ENCODE data around the gene CLASRP.

The CLASRP gene

GRCh38 chr19:45063851-45064801 lies 25.3 kb downstream of the CLASRP start:
- DNase-seq, result no peak

GRCh38 chr19:45066921-45067661 lies 28.2 kb downstream of the CLASRP start:
- no peak for DNase-seq

DNA sequence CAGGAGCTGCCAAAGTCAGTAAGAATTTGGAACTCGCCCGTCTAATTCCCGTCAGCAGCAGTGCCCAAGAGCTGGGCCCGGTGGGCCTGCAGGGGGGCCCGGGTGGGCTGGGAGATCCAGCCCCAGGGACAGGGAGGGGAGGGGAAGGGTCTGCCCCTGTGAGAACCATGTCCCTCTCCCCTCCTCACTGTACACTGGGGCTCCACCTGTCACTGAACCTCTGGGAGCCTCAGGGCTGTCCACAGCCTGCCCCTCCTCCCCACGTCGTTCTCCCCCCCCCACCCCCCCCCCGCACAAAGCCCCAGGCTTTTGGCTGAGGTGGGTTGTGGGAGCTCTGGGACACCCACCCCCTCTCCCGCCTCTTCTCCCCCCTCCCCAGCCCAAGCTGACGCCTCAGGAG lies 29.2 kb downstream of the CLASRP start:
- no peak for DNase-seq

GRCh38 chr19:45069056-45069455 lies 30.2 kb downstream of the CLASRP start:
- DNase-seq, result no peak

- DNase-seq, result no peak
Measured at GRCh38 chr19:45070214-45070613, 31.4 kb downstream of the CLASRP start.

- no peak for DNase-seq
Measured at GRCh38 chr19:45070861-45071544, 32.2 kb downstream of the CLASRP start.

DNA sequence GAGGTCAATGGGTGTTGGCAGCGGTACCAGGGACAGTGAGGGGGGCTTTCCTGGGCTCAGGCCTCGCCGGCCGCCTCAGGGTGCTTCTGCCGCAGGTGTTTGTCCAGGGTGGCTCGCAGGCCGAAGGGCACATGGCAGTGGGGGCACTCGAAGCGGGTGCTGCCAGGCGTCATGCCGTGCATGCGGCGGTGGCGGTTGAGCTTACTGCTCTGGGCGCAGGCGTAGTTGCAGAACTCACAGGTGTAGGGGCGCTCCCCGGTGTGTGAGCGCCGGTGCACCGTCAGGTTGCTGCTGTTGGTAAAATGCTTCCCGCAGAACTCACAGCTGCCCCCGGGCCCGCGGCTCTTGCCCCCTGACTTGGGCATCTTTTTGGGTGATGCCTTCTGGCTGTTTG lies 32.7 kb downstream of the CLASRP start:
- no peak for DNase-seq

DNA sequence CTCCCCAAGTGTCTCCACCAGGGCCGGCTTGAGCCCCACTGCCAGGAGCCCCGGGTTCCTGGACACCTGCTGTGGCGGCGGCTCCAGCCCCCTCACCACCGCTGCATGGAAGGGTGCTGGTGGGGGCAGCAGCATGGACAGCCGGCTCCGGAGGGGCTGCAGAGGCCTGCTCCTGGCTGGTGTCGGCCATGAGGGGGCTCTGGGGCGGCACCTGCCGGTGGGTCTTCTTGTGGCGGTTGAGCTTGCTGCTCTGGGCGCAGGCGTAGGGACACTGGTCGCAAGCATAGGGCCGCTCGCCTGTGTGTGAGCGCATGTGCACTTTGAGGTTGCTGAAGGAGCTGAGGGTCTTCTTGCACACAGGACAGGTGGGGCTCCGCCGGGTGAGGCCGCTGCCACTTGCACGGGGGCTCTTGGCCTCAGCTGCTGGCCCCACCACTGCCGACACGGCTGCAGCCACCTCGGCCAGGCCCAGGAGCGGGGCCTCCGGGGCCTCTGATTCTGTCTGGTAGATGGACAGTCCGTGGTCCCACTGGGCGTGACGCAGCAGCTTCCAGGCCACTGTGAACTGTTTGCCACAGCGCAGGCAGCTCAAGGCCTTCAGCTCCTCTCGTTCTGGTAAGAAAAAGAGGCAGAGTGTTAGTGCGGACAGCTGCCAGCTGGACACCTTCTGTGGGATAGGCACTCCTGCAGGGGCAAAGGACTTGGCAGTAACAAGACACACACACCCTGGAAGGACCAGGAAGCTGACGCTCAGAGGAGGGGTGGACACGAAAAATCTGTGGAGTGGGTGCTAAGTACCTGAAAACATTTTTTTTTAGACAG lies 33.3 kb downstream of the CLASRP start:
- no peak for DNase-seq

GRCh38 chr19:45074744-45075300 lies 36.0 kb downstream of the CLASRP start:
- no peak for DNase-seq

DNA sequence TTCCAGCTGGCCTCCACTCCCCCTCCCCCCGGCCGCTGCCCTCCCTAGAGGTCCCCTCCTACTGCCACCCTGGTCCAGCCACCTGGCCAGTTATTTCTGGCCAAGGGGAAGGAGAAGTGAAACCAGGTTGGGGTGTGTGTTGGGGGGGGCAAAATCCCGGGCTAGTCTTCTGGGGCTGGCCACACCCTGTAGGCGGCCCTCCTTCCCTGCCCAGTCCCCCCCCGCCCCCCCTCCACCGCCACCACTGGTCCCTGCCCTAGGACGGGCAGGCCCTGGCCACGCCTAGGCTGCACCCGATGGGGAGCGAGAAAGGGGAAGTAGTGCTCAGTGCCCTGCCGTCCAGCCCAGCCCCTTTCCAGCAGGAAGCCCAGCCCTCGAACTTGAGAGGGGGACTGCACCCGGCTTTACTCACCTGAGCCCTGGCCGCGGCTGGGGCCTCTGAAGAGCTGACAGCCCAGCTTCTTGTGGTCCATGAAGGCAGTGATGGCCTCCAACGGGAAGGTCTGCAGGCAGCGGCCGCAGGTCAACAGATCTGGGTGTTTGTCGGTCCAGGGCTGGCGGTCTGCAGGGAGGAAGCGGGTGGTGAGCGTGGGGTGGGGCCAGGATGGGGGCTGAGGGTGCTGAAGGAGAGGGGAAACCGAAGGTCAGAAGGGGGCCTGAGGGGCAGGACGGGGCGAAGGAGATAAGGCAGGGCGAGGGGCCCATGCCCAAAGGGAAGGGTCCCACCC lies 36.6 kb downstream of the CLASRP start:
- peak in 1 of 2 donors; percentile 54 for DNase-seq

GRCh38 chr19:45076029-45076850 lies 37.4 kb downstream of the CLASRP start, which contains the start of gene ZNF296:
ZNF296 (minus strand) TSS chr19:45076478; CDS start chr19:45076373, 105 bp downstream.
- peak; percentile 82 to 89 for DNase-seq

DNA sequence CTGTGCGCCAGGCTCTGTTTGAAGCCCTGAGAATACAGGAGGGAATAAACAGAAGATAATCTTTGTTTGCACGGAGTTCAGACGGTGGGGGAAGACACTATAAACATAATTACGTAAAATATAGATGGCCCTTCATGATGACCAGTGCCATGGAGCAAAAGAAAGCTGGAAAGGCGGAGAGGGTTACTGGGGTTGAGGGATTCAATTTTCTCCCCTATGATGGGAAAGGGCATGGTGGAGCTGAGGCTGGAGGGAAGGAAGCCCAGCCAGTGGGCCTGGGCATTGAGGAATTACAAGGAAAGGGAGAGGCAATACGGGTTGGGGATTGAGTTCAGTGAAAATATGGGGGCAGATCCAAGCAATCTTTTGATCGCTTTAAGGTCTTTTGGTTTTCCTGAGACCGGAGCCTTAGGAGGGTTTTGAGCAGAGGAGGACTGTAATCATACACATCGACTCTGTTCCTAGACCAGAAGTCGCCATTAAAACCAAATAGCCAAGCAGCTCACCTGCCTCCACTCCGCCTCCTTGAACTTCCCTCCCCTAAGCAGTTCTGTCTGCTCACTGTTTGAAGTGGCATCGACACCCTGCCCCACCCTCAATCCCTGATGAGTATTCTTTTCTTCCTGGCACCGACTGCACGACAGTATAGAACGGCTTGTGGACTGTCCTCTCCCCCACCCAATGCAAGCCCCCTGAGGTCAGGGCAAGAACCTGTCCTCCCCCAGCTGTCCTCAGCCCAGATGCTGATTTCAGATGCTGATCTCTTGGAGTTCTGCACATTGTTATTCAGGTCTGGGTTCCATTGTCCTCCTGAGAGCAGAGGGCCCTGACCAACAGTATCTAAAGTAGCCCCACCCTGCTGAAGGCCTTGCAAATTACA lies 38.2 kb downstream of the CLASRP start:
- DNase-seq, result no peak

GRCh38 chr19:45078390-45079062 lies 39.7 kb downstream of the CLASRP start:
- no peak for DNase-seq

DNA sequence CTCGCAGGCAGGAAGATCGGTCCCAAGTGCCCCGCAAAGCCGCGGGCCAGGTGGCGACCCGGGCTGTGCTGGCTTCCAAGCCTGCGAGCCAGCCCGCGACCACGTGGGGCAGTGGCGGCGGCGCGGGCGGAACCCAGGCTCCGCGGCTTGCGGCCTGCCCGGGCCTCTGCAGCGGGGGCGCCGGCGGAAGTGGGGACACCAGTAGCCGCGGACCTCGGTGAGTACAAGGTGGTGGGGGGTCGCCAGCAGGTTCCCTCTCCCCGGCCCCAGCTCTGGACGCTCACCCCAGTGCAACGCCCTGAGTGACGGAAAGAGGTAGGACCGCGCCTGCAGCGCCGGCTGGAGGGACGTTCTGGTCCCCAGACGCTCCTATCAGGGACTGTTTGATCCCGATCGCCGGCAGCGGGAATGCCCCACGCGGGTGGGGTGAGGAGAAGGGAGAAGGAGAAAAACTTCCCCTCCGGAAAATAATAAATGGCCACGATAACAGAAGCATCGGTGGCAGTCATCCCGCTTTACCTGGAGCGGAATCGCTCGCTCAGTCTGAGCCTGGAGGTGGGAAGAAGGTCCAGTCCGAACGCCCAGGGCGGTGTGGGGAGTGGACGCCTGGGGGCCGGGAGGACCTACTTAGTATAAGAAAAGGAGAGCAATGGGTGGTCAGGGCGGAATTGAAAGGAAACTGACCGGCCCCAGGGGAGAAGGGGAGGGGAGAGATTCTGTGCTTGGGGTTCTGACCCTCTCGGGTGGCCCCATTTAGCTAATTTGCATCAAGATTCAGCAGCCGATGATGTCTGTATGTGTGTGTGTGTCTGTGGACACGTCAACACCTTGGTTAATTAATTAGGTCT lies 40.4 kb downstream of the CLASRP start, which contains the start of gene GEMIN7:
Gene GEMIN7, plus strand, starts transcription at position 198 of the 848 bp plus-strand sequence. CDS start 10,855 bp downstream, outside the sequence.
- peak; percentile 85 to 88 for DNase-seq

DNA sequence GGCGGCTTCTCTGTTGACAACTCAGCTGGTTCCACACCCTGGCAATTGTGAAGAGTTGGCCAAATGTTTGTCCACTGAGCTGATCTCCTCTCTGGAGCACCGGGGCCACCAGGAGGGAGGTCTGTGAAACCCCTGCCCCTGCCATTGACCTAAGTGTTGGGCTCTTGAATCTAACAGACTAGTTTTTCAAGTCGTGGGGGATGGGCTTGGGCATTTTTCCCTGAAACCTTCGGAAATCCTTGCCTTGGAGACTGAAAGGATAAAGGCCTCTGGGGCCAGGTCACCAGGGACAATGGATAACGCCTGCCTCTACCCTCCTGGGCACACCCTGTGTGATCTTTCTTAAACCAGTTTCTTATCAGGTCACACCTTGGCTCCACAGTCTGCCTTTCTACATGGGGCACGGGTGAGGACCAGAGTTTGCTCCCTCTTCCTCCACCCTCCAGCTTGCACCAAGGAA lies 41.1 kb downstream of the CLASRP start:
- no peak for DNase-seq

DNA sequence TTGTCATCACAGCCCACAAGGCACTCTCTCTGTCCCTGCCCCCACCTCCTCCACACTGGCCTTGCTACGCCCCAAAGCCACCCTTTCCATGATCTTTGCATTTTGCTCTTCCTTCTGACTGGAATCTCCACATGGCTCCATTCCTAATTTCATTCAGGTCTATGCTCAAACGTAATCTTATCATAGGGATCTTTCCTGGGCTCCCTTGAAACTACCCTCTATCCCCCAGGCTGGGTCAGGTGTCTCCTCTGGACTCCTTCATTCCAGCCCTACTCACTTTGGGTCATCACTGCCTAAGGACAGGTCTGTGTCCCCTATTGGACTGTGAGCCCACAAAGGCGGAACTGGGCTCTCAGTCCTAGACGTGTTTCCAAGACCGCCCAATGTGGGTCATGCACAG lies 43.3 kb downstream of the CLASRP start:
- DNase-seq, result no peak

GRCh38 chr19:45086480-45086879 lies 47.6 kb downstream of the CLASRP start:
- DNase-seq, result no peak

Measured in stimulated activated CD4-positive, alpha-beta T cell treated with anti-CD3 and anti-CD28 coated beads, Interleukin-2, amount 100 ng/mL, for 24 hours (primary cell).